SK-N-MC (cell line): ENCODE data around the gene CADM4.

ENCODE experiments used
- EZH2 ChIP-seq: fragments of 200-600 bp; sonication (generic); IDR thresholded peaks from one replicate; pipeline ENCODE4 v1.6.1; 2017; ENCODE audit warnings: antibody characterized with exemption
- POLR2AphosphoS5 ChIP-seq: IDR thresholded peaks from 2 replicates; pipeline ENCODE4 v1.6.1; 2012; ENCODE audit warnings: mild to moderate bottlenecking, low read depth, low read length, borderline replicate concordance

DNA sequence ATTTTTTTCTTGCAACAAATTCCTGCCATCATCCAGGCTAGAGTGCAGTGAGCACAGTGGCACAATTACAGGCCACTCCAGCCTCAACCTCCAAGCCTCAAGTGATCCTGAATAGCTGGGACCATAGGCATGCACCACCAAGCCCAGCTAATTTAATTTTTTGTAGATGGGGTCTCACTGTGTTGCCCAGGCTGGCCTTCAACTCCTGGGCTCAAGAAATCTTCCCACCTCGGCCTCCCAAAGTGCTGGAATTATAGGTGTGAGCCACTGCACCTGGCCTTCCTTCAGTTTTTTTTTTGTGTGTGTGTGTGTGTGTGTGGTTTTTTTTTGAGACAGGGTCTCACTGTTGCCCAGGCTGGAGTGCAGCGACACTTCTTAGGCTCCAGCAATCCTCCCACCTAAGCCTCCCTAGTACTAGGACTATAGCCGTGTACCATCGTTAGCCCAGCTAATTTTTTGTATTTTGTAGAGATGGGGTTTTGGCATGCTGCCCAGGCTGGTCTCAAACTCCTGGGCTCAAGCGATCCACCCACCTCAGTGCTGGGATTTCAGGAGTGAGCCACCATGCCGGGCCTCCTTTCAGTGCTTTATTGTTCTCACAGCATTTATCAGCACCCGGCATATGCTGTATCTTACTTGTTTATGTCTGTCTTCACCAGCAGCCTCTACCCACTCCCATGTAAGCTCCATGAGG is 33.6 kb downstream of the CADM4 start:
- TF ChIP-seq POLR2AphosphoS5, result no peak
- no peak for TF ChIP-seq EZH2
